Activated naive CD4-positive, alpha-beta T cell (primary cell): Measurements from ENCODE around the gene CD99.
"Not testable (repeated sequence)": the region's sequence is repeated elsewhere in the genome, so short reads cannot be mapped to it uniquely, and the experiment has no call there.

ENCODE experiments used
- DNase-seq, 4 experiments: peaks; one replicate each; lab custom pipeline; 2025; lab: John Stamatoyannopoulos, UW

The CD99 gene

DNA sequence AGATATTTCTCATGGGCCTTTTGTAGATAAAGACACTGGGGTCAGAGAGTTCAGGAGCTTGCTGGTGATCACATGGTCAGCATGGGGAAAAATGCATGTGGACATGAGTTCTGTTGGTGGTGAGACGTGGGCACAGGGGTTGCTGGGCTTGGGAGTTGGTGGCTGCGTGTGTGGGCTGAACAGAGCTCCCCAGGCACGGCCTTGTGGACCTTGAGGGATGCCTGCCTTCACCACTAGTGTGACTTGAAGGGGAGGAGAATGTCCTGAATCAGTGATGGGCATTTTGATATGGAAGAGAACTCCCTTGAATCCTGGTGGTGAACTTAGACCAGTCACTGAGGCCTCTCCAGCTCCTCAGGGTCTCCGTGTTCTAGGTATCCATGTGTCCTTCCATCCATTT lies 8.9 kb downstream of the CD99 start:
- no peak for DNase-seq

DNA sequence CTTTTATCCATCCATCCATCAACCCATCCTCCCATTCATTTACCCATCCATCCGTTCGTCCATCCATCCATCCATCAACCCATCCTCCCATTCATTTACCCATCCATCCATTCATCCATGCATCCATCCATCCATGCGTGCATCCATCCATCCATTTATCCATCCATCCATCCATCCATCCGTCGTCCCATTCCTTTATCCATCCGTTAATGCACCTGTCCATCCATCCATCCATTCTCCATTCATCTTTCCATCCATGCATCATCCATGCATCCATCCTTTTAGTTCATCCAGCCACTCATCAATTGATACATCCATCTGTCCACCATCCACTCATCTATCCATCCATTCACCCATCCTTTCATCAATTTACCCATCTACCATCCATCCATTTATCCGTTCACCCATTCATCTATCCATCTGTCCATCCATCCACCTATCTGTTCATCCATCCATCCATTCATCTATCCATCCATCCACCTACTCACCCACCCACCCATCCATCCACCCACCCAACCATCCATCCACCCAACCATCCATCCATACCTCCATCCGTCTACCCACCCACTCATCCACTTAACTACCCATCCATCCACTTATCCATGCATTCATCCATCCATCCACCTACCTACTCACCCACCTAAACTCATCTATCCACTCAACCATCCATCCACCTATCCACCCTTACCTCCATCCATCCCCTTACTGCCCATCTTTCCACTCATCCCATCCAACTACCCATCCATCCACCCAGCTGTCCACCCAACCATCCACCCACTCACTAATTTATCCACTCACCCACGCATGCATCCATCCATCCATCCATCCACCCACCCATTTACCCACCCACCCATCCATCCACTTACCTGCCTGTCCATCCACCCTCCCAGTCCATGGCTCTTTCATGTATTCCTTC lies 9.6 kb downstream of the CD99 start:
- DNase-seq, result no peak

DNA sequence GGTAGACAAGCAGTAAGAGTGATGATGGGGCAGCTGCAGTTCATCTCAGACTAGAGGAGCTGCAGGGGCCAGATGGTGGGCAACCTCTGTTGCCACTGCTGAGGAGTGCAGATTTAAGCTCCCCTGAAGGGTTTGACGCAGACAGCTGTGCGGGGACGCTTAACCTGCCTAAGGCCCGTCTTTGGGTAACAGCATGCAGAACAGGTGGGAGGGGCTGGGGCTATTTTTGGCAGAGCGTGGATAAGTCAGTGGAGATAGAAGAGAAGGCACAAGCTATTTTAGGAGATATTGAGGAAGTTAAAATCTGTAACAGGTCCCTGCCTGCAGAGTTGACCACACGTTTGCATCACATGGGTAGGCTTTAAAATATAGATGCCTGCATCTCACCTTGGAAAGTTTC lies 10.5 kb downstream of the CD99 start:
- DNase-seq, result no peak

DNA sequence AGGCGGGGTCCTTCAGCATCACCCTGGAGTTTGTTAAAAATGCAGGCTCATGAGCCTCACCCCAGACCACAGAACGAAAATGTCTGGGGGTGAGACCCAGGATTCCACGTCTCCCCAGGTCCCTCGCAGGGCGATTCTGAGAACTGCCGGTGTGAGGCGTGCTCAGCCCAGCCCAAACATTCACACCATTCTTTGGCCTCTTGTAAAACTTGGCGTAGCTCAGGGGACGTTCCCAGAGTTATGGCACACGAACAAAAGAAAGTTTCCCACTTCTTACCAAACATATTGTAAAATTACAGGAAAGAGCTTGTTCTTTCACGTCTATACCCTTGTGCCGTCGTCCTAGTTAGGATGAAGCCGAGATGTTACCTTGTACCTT lies 12.9 kb downstream of the CD99 start:
- DNase-seq, result no peak

DNA sequence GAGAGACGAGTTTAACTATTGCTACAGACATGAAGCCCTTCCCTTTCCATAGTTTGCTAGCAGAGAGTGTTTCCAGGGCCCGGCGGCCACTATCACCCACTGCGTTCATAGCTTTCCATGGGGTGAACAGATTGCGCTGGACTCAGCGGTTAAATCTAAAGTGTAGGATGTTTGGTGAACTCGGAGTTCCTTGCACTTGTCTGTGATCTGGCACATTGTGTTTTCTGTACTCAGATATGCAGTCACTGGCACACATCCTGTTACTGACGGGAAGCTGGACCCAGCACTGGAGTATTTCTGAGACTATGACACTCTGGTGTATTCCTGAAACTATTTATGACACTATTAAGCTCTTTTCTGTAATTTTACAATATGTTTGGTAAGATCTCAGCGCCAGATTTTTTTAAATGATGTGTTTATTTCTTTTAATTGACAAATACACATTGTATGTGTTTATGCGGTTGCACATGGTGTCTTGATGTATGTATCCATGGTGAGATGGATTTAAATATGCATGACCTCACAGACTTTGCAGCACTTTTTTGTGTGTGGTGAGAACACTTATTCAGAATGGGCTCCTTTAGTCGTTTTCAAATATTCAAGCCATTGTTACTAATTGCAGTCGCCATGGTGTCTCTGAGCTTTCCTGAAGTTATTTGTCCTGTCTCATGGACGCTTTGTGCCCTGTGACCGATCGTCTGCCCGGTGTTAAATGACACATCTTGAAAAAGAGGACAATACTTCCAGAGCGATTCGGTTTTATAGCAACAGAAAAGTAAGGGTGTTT lies 14.1 kb downstream of the CD99 start:
- DNase-seq, result no peak

DNA sequence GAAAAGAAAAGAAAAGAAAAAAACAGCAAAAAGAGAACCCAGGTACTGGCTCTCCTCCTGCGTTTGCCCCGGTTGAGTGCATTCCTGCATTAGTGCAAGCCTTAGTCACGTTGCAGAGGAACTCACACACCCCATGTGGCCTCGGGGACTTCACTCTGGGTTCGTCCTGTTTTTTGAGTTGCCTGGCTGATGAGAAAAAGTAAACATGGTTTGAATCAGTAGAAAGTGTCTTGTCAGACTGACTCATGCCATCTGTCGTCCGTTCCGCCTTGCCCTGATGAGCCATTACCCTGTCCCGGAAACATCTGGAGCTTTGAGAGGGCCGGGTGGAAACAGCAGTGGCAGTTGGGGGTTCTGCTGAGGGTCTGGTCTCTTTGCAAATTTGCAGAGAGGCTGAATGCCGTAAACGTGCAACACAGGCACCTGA lies 16.3 kb downstream of the CD99 start:
- no peak for DNase-seq

DNA sequence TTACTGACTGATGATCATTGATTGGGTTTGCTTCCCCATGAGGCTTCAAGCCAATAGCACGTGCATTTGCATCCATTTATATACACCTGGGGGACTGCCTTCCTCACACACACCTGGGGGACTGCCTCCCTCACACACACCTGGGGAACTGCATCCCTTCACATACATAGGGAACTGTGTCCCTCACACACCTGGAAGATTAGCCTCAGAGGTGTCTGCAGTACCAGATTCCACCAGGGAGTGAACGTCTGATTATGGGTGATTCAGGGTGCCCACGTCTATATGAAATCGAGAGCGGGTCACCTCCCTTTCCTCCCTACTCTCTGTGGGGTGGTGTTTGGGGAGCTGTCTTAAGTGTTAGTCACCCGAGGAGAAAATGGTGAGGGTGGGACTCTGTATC lies 16.9 kb downstream of the CD99 start:
- DNase-seq, result no peak

DNA sequence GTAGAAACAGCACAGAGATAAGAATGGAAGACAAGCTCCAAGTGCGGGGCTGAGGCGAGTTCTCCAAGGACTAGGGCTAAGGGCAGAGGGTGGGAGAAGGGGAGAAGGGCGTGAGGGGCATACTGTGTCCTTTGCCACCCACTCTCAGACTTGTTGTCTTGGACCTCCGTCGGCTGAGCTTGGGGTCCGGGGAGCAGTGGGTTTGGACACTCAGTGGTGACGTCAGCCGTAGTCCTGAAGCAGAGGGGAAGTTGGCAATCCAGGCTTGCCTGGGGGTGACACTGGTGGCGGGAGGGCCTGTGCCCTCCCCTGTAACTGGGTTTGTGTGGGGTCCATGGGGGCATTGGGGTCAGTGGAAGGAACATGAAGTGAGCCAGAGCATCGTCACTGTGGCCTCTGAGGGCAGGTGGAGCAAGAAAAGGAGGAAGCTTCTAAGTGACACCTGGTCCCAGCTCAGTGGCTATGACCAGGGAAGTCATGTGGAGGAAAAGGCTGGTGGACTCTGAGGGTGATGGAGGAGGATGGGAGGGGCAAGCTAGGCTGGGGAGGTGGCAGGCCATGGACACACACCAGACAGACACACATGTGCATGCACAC lies 17.6 kb downstream of the CD99 start:
- no peak for DNase-seq

DNA sequence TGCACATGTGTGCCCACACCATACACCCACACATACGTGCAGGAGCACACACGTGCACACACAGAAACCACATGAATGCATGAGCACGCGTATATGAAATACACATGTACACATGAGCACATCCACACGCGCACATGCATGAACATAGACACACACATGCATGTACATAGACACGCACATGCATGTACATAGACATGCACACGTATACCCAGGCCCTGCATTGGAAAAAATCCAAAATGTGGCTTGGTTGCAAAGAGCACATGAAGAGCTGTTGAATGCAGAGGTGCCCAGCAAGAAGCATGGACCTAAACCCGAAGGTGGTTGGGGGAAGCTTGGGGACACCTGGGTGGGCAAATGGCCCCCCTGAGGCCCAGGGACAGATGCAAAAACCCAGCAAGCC lies 18.5 kb downstream of the CD99 start:
- DNase-seq, result no peak

DNA sequence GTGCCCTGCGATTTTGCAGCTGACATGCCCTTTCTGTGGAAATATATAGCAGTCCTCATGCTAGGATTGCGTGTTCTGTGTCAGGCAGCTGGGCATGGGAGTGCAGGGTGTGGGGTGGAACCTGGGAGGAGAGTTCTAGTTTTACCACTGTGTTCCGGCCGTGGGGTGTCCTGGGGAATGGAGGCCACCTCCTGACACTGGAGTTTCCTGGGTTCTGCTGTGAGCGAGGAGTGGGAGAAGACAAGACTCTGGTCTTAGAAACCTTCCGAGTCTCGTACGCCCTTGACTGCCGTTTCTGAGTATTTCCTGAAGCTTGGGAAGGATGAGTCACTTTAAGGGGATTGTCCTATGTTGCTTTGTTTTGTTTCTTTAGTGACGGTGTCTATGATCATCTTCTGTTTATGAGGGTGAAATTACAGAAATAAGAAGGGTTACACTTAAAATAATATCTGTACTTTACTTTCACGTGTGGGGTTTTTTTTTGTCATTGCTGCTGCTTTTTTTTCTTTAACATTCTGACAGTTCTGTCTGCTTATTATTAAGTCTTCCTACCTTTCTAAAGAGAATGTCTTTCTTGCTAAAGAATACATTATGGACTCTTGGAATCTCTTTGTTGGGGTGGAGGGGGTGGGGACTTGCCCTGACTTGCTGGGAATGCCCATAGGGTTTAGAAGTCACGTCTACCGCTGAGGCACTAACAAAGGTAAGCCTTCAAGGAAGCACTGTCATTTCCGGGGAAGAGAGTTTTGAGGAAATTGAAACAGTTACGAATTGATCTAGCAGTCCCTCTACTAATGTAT lies 19.1 kb downstream of the CD99 start:
- DNase-seq, result no peak

DNA sequence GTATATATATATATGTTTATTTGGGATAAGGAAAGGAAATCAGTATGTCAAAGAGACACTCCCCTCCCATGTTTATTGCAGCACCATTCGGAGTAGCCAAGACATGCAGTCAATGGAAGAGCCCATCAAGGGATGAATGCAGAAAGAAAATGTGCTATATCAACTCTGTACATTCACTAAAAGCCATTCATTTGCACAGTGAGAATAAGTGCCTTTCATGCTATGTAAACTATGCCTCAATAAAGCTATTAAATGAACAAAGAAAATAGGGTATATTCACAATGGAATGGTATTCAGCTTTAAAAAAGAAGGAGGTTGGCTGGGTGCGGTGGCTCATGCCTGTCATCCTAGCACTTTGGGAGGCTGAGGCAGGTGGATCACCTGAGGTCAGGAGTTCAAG lies 20.3 kb downstream of the CD99 start:
- DNase-seq, result no peak

DNA sequence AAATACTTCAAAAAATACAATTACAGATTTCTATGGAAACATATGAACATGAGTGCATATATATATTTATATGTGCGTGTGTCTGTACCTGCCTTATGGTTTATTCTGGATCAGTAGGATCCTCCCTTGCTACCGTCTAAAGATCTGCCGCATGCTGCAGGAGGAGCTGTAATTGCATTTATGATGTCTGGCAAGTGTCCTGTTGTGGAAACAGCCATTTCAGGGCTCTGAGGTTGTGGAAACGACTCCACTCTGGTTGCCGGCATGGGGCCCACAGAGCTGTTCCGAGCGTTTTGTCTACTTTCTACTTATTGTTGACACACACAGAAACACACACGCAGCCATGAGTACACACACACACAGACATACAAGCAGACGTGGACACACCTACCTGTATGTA lies 21.3 kb downstream of the CD99 start:
- no peak for DNase-seq

DNA sequence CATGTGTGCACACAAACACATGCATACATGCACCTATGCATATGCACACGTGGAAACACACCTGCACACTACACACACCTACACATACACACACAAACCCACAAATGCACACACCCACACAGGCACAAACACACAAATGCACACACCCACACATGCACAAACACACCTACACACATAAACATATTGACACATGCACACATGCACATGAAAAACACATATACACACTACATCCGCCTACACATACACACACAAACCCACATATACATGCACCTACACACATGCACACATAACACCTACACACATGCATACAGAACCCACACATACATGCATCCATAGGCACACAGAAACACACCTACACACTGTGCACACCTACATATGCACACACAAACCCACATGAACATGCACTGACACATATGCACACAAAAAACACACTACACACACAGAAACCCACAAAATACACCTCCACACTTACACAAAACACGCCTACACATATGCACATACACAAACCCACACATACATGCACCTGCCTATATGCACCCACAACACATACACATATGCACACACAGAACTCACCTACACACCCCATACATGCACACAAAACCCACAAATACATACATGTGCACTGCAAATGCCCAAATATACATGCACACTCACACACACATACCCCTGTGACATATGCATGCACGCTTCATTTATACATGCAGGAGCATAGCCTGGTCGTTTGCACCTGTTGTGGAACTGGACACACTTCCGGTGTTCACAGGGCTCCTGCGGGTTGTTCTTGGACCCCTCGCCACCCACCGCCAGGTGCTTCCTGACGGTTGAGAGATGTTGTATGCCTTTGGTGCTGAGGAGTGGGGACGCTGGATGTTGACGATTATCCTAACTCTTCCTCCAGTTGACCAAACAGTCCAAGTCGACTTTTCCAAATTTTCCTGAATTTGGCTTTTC lies 22.1 kb downstream of the CD99 start:
- no peak for DNase-seq

DNA sequence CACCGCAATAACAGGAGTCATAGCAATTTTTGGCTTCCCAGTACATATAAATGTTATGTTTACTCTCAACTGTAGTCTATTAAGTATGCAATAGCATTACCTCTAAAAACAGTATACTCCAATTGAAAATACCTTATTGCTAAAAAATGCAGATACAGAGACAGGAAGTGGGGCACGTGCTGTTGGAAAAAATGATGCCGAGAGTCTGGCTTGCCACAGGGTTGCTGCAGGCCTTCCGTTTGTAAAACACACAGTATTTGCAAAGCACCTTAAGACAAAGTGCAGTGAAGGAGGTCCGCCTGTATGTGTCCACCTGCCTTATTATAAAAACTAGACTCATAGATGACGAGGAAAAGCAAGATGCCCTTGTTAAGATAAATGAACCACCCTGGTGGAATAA lies 23.5 kb downstream of the CD99 start:
- DNase-seq, result no peak

DNA sequence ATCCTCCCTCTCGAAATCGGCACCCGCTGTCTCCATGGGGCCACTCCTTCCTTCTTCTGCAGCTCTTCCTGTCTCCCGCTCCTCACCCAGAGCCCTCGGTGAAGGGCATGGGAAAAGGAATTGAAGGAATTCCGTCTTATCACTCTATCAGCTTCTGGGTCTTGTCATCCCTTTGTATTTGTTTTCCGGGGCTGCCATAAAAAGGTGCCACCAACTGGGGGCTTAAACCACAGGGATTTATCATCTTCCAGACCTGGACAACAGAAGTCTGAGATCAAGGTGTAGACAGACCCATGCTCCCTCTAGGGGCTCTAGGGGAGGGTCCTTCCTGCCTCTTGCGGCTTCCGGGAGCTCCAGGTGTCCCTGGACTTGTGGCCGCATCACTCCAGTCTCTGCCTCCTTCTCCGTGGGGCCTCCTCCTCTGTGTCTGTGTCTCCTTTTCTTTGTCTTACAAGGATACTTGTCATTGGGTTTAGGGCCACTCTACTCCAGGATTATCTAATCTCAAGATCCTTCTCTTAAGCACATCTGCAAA lies 24.0 kb downstream of the CD99 start:
- no peak for DNase-seq

DNA sequence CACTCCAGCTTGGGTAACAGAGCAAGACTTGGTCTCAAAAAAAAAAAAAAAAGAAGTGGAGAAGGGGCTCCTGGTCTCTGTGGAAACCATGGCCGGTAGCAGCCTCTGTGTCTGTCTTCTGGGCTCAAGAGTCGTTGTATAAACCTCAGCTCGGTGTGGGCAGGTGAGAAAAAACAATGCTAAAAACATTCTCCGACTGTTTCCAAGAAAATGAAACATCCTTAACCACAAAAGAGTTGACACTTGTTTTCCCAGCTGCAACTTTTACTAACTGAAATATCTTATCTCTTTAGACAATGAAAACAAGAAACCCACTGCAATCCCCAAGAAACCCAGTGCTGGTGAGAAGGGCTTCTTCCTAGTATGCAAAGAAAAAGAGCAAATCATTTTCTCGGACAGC lies 26.2 kb downstream of the CD99 start:
- no peak for DNase-seq

DNA sequence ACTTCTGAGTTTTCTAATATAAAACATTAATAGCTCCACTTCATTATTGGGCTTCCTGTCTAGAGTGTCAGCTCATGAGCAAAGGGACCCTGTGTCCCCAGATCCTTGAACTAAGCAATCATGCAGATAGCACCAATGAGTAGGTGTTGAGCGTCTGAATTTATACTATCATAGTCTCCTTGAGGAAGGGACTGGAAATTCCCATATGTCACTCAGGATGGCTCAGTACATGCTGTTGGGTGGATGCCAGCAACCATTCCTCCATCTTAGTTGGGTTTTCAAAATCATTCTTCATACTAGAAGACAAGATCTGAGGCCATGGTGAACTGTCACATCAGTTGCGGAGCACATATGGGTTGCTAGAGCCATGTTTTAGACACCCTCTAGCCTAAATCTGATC lies 27.7 kb downstream of the CD99 start:
- no peak for DNase-seq

DNA sequence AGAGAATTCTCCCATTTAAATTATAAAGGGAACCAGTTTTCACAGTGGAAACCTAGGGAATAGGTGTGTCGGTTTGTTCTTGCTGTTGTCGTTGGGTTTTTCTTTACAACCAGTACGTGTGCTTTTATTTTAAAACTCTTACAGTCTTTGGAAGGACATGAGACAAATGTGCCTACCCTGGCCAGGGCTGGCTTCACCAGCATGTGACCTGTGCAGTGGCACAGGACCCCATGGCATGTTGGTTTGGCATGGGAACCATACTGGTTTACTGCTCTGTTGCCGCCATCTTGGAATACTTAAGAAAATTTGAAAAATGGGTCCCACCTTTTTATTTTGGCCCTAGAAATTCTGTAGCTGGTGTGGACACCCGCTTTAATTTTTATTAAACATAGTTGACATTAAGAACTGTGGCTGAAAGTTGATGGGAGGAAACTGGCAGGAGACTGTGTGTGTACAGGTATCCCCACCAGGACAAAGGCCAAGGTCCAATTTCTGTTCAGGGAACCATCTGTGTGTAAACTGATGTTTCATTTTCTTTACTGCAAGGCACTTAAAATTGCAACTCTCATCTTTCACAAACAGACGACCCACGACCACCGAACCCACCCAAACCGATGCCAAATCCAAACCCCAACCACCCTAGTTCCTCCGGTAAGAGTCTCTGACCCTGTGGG lies 28.8 kb downstream of the CD99 start:
- DNase-seq, result no peak

DNA sequence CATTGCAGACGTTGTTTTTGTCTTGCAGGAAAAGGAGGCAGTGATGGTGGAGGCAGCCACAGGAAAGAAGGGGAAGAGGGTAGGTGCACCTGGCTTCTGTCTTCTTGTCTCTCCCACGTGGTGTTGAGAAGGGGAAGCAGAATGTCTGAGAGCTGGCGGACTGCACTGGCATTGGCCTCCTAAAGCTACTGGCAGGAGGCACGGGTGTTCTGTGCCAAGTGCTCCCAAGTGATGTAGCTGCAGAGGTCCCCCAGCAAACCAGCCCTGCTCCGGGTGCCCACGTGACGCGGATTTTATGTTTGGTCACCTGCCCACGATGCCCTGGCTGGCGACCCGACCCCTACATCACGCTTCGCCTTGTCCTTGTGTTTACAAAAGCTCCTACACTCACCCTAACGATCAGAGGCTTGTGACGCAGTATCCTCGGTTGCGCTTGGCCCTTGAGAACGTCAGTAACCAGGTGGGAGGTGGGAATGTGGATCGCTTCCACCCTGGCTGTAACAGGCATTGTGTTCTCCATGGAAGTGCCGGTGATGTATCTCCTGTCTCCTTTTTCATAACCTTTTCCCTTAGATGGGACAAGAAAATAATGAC lies 32.3 kb downstream of the CD99 start:
- no peak for DNase-seq

DNA sequence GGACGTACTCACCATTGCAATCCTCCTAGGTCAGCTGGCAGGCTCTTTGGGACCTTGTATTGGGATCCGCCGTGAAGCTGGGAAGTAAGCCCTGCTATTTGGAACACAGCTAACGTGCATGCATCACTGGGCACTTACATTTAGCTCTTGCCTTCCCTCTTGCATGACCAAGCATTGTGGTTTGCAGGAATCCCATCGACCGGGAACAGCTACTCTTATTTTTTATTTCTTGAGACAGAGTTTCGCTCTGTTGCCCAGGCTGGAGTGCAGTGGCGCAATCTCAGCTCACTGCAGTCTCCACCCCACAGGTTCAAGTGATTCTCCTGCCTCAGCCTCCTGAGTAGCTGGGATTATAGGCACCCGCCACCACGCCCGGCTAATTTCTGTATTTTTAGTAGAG lies 36.2 kb downstream of the CD99 start:
- DNase-seq, result not testable (repeated sequence)
